Neutrophil (primary cell): Measurements from ENCODE around the gene DQX1.

ENCODE experiments used
- H3K27ac ChIP-seq: fragments of 200-600 bp; sonication (generic); 2 replicates; pipeline ENCODE4 v1.5.1; 2016; ENCODE audit warnings: mild to moderate bottlenecking, moderate library complexity
- H3K27me3 ChIP-seq: fragments of 200-600 bp; sonication (generic); 2 replicates; pipeline ENCODE4 v1.6.0; 2016; ENCODE audit warnings: mild to moderate bottlenecking
- H3K36me3 ChIP-seq: fragments of 200-600 bp; sonication (generic); 2 replicates; pipeline ENCODE4 v1.5.1; 2017
- H3K4me1 ChIP-seq, 2 experiments: fragments of 200-600 bp in 1 of 2; sonication (generic) in 1 of 2; 1 replicate in 1 of 2; 2 replicates in 1 of 2; pipeline versions ENCODE4 v1.5.1 to v1.6.1; 2013 to 2016; ENCODE audit warnings: low read depth in 1 of 2, low read length in 1 of 2, mild to moderate bottlenecking in 1 of 2, moderate library complexity in 1 of 2; ENCODE audit not compliant: control insufficient read depth in 1 of 2, insufficient read depth in 1 of 2
- H3K4me3 ChIP-seq, 2 experiments: fragments of 200-600 bp in 1 of 2; sonication (generic) in 1 of 2; 1 replicate in 1 of 2; 2 replicates in 1 of 2; pipeline ENCODE4 v1.5.1; 2013 to 2016; ENCODE audit warnings: low read depth in 1 of 2, low read length in 1 of 2, mild to moderate bottlenecking in 1 of 2, moderate library complexity in 1 of 2
- H3K9me3 ChIP-seq: fragments of 200-600 bp; sonication (generic); 2 replicates; pipeline ENCODE4 v1.5.1; 2016
- TF ChIP-seq, protein P1 (sequence below): fragments of 200-600 bp; sonication (generic); IDR thresholded peaks from 2 replicates; pipeline ENCODE4 v1.5.1; 2016; ENCODE audit warnings: antibody characterized with exemption

Gene DQX1

GRCh38 chr2:74481431-74481830 lies 44.6 kb downstream of the DQX1 start:
- TF ChIP-seq, protein P1, sequence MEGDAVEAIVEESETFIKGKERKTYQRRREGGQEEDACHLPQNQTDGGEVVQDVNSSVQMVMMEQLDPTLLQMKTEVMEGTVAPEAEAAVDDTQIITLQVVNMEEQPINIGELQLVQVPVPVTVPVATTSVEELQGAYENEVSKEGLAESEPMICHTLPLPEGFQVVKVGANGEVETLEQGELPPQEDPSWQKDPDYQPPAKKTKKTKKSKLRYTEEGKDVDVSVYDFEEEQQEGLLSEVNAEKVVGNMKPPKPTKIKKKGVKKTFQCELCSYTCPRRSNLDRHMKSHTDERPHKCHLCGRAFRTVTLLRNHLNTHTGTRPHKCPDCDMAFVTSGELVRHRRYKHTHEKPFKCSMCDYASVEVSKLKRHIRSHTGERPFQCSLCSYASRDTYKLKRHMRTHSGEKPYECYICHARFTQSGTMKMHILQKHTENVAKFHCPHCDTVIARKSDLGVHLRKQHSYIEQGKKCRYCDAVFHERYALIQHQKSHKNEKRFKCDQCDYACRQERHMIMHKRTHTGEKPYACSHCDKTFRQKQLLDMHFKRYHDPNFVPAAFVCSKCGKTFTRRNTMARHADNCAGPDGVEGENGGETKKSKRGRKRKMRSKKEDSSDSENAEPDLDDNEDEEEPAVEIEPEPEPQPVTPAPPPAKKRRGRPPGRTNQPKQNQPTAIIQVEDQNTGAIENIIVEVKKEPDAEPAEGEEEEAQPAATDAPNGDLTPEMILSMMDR, result no peak
- H3K4me1 ChIP-seq, result peaks cover 23 to 28% of the 10 kb centered on the region in 2 experiments
- H3K27me3 ChIP-seq, result no peaks in the 10 kb centered on the region
- H3K9me3 ChIP-seq, result no peaks in the 10 kb centered on the region
- peaks cover 21% of the 10 kb centered on the region for H3K36me3 ChIP-seq
- H3K27ac ChIP-seq, result no peak overlapping the region
- peak overlapping the region; percentile 95 to 100 for H3K4me3 ChIP-seq

GRCh38 chr2:74474899-74475298 lies 51.1 kb downstream of the DQX1 start:
- peaks cover 25% of the 10 kb centered on the region for H3K36me3 ChIP-seq
- no peak overlapping the region for H3K4me3 ChIP-seq
- no peak overlapping the region for H3K27ac ChIP-seq
- TF ChIP-seq, protein P1, result no peak
- no peaks in the 10 kb centered on the region for H3K9me3 ChIP-seq
- H3K27me3 ChIP-seq, result no peaks in the 10 kb centered on the region
- peaks cover 22 to 23% of the 10 kb centered on the region in 2 experiments for H3K4me1 ChIP-seq

- Histone ChIP-seq H3K4me3 (no peak overlapping the region), H3K36me3 (peaks cover 25% of the 10 kb centered on the region), H3K9me3 (no peaks in the 10 kb centered on the region), H3K27ac (no peak overlapping the region), H3K27me3 (no peaks in the 10 kb centered on the region), H3K4me1 (peaks cover 22 to 23% of the 10 kb centered on the region in 2 experiments)
- TF ChIP-seq, protein P1, result no peak
Measured at GRCh38 chr2:74474481-74474880, 51.5 kb downstream of the DQX1 start.

GRCh38 chr2:74472945-74473258 lies 53.1 kb downstream of the DQX1 start:
- peaks cover 25% of the 10 kb centered on the region for H3K36me3 ChIP-seq
- peaks cover 22 to 23% of the 10 kb centered on the region in 2 experiments for H3K4me1 ChIP-seq
- H3K27me3 ChIP-seq, result no peaks in the 10 kb centered on the region
- H3K9me3 ChIP-seq, result no peaks in the 10 kb centered on the region
- peak overlapping the region; percentile 85 to 90 for H3K4me3 ChIP-seq
- H3K27ac ChIP-seq, result peak overlapping the region; percentile 89
- TF ChIP-seq, protein P1, result peak; percentile 2

GRCh38 chr2:74472086-74472944 lies 53.7 kb downstream of the DQX1 start, which contains the start of gene MRPL53:
Gene MRPL53 (minus strand): TSS chr2:74472680. CDS start chr2:74472660, 20 bp downstream.
- TF ChIP-seq, protein P1, result peak; percentile 29
- Histone ChIP-seq H3K36me3 (peaks cover 25% of the 10 kb centered on the region), H3K4me1 (peaks cover 22 to 23% of the 10 kb centered on the region in 2 experiments), H3K27me3 (no peaks in the 10 kb centered on the region), H3K4me3 (peak within 1 kb of the TSS; percentile 85 to 90), H3K27ac (peak within 1 kb of the TSS; percentile 89), H3K9me3 (no peaks in the 10 kb centered on the region)
